GM18499 (cell line): ENCODE results near the gene BMPR2.

Source experiments
- ATAC-seq: cut with Tn5 transposase; IDR thresholded peaks from one replicate; pipeline ENCODE4 v1.9.1; 2021; ENCODE audit warnings: moderate number of reproducible peaks; ENCODE audit not compliant: insufficient read depth, unreplicated experiment

Gene BMPR2

GRCh38 chr2:202583709-202584219, 207.6 kb downstream of the BMPR2 start:
- ATAC-seq: no peak

GRCh38 chr2:202588647-202589581, 212.8 kb downstream of the BMPR2 start:
- no peak for ATAC-seq

DNA sequence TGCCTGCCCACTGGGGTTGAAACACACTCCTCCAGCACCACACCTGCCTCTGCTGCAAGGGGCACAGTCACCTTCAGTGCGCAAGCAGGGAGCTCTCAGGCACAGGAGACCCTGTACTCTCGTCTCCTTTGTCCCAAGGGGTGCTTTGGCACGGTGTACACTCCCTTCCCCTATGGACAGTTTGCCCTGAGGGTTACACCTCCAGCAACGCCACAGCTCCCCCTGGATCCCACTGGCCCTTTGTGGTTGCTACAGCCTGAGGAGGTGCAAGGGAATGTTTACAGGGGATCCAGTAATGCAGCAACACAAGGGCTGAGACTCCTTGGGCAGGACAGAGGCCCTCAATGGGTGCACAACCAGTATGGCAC, 213.4 kb downstream of the BMPR2 start:
- ATAC-seq: no peak

DNA sequence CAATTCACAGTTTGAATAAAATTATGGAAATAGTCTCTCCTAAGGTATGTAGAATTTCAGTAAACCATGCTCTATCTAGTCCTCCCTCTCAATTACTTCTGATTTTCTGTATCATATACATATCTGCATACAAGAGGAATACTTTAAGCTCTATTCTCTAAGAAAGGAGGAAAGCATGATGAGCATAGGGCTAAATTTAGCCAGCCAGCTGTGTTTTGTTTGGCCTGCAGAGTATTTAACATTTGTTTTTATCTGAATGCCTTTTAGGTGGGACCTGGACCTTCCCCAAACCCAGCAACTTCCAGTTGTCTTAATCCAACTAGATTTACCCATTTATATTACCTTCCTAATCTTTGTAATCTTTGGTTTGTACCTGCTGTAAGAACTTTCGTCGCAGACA, 216.4 kb downstream of the BMPR2 start:
- no peak for ATAC-seq

GRCh38 chr2:202599105-202599504, 223.0 kb downstream of the BMPR2 start:
- ATAC-seq: no peak

DNA sequence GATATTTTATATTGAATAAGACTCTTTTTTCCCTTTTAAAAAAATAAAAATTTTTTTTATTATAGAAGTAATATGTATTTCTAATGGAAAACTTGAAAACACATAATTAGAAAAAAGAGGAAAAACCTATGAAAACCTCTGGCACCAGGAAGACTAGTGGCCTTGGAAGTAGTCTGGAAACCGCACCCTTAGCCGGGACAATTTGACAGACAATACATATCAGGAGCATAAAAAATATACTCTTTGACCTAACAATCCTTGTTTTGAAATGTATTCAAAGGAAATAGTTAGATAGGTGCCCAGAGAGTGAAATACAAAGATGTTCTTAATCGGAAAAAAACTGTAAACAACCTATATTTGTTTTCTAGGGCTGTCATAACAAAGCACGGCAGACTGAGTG, 223.8 kb downstream of the BMPR2 start:
- ATAC-seq: no peak

- no peak for ATAC-seq
Observed at GRCh38 chr2:202604699-202605098, 228.6 kb downstream of the BMPR2 start.

- ATAC-seq: no peak
Observed at GRCh38 chr2:202605174-202605573, 229.0 kb downstream of the BMPR2 start.

DNA sequence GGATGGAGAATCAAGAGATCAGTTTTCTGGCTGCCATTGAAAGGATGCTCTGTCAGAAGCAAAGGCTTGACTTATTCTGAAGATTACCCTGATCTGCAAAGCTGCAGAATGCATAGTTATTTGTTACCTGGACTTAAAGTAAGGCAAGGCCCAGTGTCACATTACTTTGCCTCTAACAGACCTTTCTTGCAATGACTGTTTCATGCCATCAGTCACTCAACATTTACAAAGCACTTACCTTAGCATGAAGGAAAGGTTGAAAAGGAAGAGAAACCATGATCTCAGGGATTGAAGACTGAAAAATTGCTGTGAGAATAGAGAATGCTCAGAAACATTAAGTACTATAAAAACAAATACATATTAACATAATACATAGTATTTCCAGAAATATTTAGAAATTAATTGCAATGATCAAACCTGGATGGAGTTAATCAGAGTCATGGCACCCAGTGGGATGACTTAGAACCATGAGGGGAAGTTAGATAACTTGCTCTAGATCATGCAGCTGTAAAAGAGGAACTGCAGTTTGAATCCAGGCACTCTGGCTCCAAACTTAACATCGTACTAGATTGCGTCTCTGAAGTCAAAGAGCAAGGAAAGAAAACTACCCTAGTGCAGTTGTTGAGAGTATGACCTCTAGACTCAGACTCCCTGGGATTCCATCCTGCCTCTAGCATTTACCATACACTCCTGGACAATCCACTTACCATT, 232.2 kb downstream of the BMPR2 start:
- peak; percentile 29 for ATAC-seq

GRCh38 chr2:202609381-202610145, 233.4 kb downstream of the BMPR2 start:
- peak; percentile 76 for ATAC-seq

DNA sequence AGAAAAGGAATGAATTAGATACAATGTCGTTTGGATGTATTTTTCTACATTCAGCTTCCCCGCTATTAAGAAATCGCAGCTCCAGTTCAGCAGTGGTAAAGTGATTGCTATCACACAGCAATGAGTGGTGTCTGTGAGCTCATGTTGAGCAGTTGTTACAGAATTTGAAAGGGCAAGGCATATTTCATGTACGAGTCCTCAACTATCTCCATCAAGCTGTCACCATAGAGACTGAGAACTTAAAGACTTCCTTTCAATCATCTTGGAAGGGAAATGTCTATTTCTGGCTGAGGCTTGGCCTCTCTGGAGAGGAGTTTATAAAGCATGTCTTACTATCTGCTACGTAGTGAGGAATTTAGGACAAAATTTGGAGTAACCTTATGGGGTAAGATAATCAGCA, 234.3 kb downstream of the BMPR2 start:
- ATAC-seq: no peak

DNA sequence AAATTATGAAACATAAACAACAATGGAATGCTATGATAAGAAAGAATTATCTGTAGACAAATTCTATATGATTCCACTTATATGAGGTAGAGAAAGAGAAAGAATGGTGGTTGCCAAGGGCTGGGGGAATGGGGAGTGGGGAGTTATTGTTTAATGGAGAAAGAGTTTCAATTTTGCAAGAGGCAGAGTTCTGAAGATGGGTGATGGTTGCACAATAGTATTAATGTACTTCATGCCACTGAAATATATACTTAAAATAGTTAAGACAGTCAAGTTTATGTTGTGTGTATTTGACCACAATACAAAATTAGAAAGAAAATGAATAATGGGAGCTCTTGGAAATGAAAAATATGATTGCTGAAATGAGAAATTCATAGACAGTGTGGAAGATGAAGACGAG, 236.0 kb downstream of the BMPR2 start:
- ATAC-seq: no peak

DNA sequence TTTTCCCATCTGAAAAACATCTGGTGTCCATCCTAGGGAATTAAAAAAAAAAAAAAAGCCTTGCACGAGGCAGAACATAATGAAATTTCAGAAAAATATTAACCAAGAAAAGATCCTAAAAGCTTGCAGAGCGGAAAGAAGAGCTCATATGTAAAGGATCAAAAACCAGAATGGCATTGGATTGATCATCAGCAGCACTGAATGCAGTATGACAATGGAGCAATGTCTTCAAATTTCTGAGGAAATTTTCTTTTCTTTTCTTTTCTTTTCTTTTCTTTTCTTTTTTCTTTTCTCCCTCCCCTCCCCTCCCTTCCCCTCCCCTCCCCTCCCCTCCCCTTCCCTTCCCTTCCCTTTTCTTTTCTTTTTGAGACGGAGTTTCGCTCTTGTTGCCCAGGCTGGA, 237.4 kb downstream of the BMPR2 start:
- ATAC-seq: no peak
